Measurements from ENCODE around the gene SLC49A3. TPM values are rescaled to one million over a fixed set of nuclear protein-coding genes. Genes with fewer than 3 reads are reported as not detected.
"Not testable (repeated sequence)": the region's sequence is repeated elsewhere in the genome, so short reads cannot be mapped to it uniquely, and the experiment has no call there.

The SLC49A3 gene
- total RNA-seq, 1 experiment from 2014 or later = 0.49 TPM

DNA sequence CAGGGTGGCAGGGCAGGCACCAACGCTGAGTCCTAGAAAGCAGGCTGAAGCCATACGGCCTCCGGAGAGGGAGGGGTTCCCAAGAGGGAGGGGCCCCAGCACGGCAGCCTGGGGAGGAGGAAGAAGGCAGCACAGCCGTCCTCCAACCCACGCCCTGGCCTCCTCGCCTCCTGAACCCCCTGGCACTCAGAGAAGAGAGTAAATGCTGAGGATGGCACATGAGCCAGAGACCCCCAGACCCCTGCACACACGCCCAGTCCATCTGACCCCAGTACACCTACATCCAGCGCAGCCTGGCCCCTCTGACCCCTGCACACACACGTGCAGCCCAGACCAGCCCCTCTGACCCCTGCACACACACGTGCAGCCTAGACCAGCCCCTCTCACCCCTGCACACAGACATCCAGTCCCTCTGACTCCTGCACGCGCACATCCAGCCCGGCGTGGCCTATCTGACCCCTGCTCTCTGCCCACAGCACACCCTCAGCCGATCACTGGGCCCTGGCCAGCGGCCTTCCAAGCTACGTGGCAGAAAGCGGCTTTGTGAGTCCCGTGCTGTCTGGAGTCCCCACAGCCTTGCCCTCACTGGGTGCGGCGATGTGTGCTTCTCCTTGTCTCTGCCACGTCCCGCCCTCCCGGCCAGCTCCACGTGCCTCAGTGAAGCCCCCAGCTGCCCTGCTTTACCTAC, 33.3 kb downstream of the SLC49A3 start:
- DNase-seq = no peak
- H3K9me3 ChIP-seq = no peaks in the 10 kb centered on the region

DNA sequence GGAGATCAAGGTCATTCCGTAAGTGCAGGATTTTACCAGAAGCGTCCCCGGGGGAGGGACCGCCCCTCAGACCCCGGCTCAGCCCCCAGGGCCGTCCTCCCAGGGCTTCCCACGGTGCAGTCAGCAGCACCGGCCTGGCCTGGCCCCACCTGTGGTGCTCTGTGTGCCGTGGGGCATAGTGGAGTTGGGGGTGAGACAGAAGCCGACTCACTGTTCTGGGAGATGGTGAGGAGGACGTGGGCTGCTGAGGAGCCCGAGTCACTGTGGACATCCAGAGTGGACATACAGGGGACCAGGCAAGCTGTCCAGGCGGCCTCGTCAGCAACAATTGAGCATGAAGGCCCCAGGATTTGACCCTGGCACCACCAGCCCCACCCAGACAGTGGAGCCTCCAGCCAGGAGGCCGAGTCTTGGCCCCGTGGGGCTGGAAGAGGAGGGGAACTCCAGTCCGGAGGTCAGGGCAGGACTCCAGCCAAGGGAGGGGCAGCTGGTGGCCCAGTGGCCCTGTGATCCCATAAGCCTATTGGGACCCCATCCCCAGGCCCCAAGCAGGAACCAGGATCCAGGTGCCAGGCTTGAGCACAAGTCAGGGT, 34.0 kb downstream of the SLC49A3 start:
- no peaks in the 10 kb centered on the region for H3K27me3 ChIP-seq
- H3K9me3 ChIP-seq = no peaks in the 10 kb centered on the region
- no peak for DNase-seq
- H3K4me3 ChIP-seq = no peak overlapping the region
- H3K36me3 ChIP-seq = no peaks in the 10 kb centered on the region

More for the DNA sequence above, 33.3 kb downstream of the SLC49A3 start:
- H3K4me3 ChIP-seq = no peak overlapping the region
- no peaks in the 10 kb centered on the region for H3K27me3 ChIP-seq
- no peaks in the 10 kb centered on the region for H3K36me3 ChIP-seq

DNA sequence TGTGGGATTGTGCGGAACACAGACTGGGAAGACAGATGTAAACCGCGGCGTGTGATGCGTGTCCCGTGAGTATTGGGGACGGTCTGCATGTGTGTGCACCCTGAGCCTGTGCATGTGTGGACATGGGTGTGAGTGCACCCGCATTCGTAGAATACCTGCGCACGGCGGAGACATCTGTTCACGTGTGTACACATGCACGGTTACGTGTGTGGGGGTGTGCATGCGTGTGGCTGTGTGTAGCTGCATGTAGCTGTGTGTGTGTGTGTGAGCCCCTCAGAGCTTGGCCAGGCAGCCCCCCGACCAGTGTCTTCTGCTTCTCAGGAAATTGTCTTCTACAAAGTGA, 34.5 kb downstream of the SLC49A3 start:
- DNase-seq = no peak
- H3K27me3 ChIP-seq = no peaks in the 10 kb centered on the region
- H3K9me3 ChIP-seq = no peaks in the 10 kb centered on the region
- no peak overlapping the region for H3K4me3 ChIP-seq
- H3K36me3 ChIP-seq = no peaks in the 10 kb centered on the region

DNA sequence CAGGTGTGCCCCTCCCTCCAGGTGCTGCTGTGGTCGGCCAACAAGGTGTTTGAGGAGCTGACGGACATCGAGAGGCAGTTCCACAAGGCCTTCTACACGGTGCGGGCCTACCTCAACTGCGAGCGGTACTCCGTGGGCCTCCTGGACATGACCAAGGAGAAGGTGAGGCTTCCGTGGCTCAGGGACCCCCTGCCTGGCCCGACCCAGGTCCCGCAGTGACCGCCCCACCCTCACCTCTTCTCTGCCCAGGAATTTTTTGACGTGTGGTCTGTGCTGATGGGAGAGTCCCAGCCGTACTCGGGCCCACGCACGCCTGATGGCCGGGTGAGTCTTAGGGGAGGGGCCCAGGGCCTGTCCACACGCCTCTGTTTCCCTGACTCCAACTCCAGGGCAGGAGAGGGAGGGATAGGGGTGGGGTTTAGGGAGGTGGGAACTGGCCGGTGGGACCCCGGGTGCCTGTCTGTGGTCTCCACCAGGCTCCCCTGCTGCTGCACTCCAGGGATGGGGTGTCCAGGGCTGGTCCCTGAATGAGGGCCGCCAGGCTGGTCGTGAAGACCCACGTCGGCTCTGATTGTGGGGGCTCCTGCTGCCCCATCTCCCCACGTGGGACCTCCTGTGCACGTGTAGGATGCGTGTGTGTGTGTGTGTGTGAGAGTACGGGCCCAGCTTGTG, 35.0 kb downstream of the SLC49A3 start:
- no peak overlapping the region for H3K4me3 ChIP-seq
- no peaks in the 10 kb centered on the region for H3K9me3 ChIP-seq
- H3K27me3 ChIP-seq = no peaks in the 10 kb centered on the region
- no peak for DNase-seq
- no peaks in the 10 kb centered on the region for H3K36me3 ChIP-seq

DNA sequence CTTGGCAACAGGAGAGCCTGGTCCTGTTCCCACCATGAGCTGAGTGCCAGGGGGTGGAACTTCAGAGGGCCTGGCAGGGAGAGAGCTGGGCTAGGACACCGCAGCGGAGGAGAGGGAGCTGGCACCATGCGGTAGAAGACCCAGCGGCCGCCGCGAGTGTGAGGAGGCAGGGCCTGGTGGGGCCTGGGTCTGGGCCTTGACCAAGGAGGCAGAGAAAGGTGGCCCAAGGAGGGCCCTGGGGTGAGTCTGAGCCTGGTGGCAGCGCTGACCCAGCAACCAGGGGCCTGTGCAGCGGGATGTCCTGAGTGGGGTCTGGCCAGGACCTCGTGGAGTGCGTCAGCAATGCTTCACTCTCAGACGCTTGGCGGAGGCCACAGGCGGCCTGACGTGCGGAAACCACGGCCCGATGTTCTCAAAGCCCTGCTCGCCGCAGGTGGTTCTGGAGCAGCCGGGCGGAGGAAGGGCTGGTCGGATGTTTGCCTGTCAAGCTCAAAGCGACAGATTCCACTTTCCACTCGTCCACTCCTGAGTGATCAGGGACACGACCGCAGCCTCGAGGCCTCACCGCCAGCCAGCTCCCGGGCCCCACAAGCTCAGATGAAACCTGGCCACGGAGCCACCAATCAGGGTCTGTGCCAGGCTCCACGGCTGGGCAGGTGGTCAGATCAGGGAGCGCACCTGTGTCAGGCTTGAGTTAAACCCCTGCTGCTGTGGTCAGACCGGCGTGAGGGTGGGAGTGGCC, 35.7 kb downstream of the SLC49A3 start:
- H3K36me3 ChIP-seq = no peaks in the 10 kb centered on the region
- no peaks in the 10 kb centered on the region for H3K9me3 ChIP-seq
- no peak for DNase-seq
- H3K4me3 ChIP-seq = no peak overlapping the region
- H3K27me3 ChIP-seq = no peaks in the 10 kb centered on the region

DNA sequence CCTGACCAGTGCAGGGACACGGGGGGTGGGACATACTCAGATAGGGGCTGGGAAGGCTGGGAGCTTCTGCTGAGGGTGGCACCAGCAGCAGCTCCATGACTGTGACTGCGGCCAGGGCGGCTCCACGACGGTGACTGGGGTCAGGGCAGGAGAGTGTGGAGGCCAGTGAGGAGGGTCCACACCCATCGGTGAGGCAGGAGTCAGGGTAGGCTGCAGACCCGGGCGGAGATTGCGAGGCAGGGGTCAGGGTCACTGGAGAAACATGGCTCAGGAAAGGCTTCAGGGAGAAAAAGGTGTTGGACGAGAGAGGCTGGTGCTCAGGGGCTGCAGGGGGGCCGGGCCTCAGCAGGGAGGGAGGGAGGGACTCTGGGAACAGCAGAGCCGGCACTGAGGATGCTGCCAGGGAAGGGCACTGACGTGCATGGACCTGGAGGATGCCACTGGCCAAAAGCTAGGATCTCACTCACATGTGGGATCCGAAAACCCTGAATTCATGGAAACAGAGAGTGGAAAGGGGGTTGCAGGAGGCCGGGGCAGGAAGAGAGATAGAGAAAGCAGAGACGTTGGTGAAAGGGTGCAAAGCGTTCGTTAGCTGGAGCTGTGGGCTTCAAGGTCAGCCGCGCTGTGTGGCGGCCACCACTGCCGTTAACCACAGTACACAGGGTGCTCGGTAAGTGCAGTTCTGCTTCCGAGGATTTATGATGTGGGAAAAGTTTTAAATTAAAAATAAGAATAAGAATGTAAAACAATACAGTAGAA, 36.9 kb downstream of the SLC49A3 start:
- no peaks in the 10 kb centered on the region for H3K36me3 ChIP-seq
- no peak for DNase-seq
- no peaks in the 10 kb centered on the region for H3K9me3 ChIP-seq

DNA sequence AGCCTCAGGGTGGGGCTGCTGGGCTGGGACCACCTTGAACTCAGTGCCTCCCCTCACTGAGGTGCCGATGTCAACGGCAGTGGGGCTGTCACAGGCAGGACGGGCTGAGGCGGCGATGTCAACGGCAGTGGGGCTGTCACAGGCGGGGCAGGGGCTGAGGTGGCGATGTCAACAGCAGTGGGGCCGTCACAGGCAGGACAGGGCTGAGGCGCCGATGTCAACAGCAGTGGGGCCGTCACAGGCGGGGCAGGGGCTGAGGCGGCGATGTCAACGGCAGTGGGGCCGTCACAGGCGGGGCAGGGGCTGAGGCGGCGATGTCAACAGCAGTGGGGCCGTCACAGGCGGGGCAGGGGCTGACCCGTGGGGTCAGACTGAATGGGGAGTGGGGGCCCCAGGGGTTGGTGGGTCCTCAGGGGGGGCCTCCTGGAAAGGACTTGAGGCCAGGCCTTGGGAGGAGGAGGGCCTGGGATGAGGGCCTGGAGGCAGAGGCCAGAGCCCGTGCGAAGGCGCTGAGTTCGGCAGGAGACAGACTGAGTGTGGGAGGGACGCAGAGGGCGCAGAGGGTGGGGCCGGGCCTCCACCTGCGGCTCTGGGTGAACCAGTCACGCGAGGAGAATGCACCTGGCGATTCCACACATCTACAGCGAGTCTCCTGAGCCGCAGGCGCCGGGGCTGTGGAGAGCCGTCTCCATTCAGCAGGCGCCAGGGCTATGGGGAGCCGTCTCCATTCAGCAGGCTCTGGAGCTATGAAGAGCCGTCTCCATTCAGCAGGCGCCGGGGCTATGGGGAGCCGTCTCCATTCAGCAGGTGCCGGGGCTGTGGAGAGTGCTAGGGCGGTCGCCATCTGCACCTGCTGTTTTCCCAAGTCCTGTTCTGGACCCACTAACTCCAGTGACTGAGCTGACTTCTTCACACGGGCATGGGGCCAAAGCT, 37.7 kb downstream of the SLC49A3 start:
- no peaks in the 10 kb centered on the region for H3K27me3 ChIP-seq
- no peak for DNase-seq
- H3K4me3 ChIP-seq = no peak overlapping the region
- no peaks in the 10 kb centered on the region for H3K36me3 ChIP-seq
- no peaks in the 10 kb centered on the region for H3K9me3 ChIP-seq

More for the DNA sequence above, 36.9 kb downstream of the SLC49A3 start:
- Histone ChIP-seq H3K4me3 (no peak overlapping the region), H3K27me3 (no peaks in the 10 kb centered on the region)

DNA sequence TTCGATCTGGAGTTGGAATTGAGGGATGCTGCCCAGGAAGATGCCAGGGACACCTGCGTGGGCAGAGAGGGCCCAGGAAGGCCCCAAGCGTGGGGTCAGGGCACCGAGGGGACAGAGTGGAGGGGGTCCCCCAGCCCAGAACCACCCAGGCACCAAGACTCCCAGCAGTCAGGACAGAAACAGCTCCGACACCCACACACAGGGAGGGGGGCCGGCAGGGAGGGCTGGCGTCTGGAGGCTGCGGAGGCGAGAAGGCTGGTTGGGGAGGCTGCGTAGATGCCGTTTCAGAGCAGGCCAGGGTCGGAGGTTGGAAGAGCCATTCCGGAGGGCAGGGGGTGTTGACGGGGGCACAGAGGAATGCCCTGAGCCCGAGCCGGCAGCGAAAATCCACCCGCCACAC, 38.5 kb downstream of the SLC49A3 start:
- H3K27me3 ChIP-seq = no peaks in the 10 kb centered on the region
- no peaks in the 10 kb centered on the region for H3K36me3 ChIP-seq
- H3K9me3 ChIP-seq = no peaks in the 10 kb centered on the region
- H3K4me3 ChIP-seq = no peak overlapping the region
- DNase-seq = no peak

DNA sequence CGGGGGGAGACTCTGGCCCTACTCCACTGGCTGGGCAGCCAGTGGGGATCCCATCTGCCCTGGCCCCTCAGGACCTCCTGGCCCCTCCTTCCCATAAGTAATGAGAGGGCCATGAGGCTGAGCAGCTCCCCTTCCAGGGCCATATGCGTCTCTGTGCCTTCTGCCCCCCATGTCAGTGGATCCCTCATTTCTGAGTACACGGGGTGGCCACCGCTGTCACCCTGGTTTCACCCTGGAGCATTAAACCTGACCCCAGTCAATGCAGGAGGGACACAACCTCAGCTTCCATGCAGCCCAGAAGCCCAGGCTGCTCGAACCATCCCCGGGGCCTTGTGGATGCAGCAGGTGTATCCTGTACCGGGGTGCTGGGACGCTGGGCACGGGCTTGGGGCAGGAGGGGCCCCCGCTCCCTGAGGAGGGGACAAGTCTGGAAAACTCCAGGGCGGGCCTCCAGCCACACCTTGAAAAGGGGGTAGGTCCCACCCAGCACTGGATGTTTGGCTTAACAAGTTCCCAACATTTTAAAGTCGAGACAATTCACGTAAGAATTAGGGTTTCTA, 39.1 kb downstream of the SLC49A3 start:
- no peak overlapping the region for H3K4me3 ChIP-seq
- DNase-seq = no peak
- H3K36me3 ChIP-seq = no peaks in the 10 kb centered on the region
- no peaks in the 10 kb centered on the region for H3K27me3 ChIP-seq
- no peaks in the 10 kb centered on the region for H3K9me3 ChIP-seq

DNA sequence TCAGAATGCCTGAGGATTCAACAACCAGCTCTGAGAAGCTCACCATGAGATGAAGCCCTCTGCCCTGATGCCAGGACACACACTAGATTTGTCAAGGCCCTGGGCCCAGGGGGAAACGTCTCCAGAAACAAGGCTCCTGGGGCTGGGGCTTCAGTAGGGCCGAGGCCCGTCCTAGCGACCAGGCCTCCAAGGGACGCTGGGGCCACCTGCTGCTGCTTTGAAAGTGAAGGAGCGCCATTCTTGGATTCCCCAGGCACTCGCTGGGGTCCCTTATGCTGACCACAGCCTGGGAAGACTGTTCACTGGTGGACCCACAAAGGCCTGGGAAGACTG, 39.7 kb downstream of the SLC49A3 start:
- Histone ChIP-seq H3K9me3 (no peaks in the 10 kb centered on the region), H3K36me3 (no peaks in the 10 kb centered on the region), H3K27me3 (no peaks in the 10 kb centered on the region), H3K4me3 (no peak overlapping the region)
- DNase-seq = no peak

DNA sequence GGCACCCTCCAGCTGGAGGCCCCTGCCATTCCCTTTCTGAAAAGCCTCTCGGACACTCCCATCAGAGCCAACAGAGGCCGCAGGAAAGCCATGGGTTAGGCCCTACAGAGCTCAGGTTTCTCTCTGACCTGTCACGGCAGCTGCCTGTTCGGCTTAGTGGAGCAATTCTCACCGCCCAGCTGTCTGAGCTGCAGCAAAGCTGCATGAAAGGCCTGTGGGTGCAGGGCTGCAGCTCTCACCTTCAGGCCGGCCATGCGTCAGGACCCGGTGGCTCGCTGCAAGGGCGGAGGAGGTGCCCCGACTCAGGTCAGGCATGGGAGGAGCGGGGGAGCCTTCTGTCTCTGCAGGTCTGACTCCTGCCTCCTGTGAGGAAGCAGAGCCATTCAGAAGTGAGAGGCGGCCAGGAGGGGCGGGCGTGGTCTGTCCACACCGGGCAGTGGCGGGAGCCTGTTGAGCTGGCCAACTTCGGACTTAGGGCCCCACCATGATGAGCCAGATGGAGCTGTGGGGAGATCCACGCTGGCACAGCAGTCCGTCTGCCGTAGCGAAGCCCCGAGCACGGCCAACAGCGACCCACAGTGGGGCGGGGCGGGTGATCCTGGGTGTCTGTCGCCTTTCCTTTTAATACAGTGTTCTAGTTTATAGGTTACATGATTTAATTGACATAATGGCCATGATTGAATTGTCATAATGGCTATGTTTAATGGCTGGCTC, 40.2 kb downstream of the SLC49A3 start:
- no peaks in the 10 kb centered on the region for H3K9me3 ChIP-seq
- no peak for DNase-seq
- no peaks in the 10 kb centered on the region for H3K27me3 ChIP-seq

DNA sequence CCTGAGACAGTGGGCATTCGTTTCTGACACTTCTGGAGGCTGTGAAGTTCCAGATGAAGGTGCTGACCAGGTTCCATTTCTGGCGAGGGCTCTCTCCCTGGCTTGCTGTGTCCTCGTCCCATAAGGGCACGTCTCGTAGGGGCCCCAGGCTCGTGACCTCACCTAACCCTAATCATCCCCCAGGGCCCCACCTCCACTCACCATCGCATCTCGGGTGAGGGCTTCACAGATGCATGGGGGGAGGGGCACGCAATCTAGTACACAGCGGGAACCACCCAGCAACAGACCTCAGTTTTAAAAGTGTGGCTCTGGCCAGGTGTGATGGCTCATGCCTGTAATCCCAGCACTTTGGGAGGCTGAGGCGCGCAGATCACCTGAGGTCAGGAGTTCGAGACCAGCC, 41.5 kb downstream of the SLC49A3 start:
- no peaks in the 10 kb centered on the region for H3K36me3 ChIP-seq
- no peaks in the 10 kb centered on the region for H3K27me3 ChIP-seq
- no peak overlapping the region for H3K4me3 ChIP-seq
- H3K9me3 ChIP-seq = no peaks in the 10 kb centered on the region
- no peak for DNase-seq

More for the DNA sequence above, 40.2 kb downstream of the SLC49A3 start:
- H3K4me3 ChIP-seq = no peak overlapping the region
- no peaks in the 10 kb centered on the region for H3K36me3 ChIP-seq

DNA sequence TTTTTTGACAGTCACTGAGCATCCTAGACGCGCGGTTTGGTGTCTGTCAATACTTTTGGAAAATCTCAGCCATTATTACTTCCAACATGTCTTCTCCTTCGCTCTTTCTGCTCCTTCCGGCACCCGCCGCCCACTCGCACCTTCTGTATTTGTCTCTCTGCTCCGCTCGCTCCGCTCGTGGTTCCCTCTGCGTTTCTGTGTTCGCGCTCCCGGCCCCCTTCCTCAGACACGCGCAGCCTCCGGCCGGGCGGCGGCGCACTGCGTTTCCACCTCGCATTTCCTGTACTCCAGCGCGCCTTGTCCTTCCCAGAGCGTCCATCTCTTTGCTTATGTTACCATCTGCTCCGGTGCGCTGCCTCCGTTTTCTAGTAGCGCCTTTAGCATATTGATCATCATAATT, 42.5 kb downstream of the SLC49A3 start:
- Histone ChIP-seq H3K9me3 (no peaks in the 10 kb centered on the region), H3K36me3 (no peaks in the 10 kb centered on the region), H3K27me3 (no peaks in the 10 kb centered on the region), H3K4me3 (no peak overlapping the region)
- no peak for DNase-seq

DNA sequence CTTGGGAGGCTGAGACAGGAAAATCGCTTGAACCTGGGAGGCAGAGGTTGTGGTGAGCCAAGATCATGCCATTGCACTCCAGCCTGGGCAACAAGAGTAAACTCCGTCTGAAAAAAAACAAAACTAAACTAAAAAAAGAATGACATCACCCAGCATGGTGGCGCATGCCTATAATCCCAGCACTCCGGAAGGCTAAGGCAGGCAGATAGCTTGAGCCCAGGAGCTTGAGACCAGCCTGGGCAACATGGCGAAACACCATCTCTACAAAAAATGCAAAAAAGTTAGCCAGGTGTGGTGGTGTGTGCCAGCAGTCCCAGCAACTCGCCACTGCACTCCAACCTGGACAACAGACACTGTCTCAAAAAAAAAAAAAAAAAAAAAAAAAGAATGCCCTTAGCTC, 46.6 kb downstream of the SLC49A3 start:
- not testable (repeated sequence) for H3K9me3 ChIP-seq, H3K36me3 ChIP-seq, H3K27me3 ChIP-seq, H3K4me3 ChIP-seq, DNase-seq

Data from MG63 (cell line).